Right atrium auricular region (tissue), 2 donors: ENCODE results near the gene JAZF1. TPM values are rescaled to one million over a fixed set of nuclear protein-coding genes. Genes with fewer than 3 reads are reported as not detected.

Experiments
- DNase-seq: peaks from one replicate; pipeline ENCODE4 v3.0.0-alpha.2; 2019; ENCODE audit warnings: low spot score
- H3K27ac ChIP-seq, 2 donors: fragments of 200-600 bp; sonication (generic); 1 replicate in 1 of 2; 2 replicates in 1 of 2; pipeline ENCODE4 v1.5.1; 2016 to 2019
- H3K27me3 ChIP-seq, 2 donors: fragments of 200-600 bp; sonication (generic); one replicate each; pipeline versions ENCODE4 v1.5.1 to v1.6.0; 2017 to 2019
- H3K36me3 ChIP-seq: fragments of 200-600 bp; sonication (generic); one replicate; pipeline ENCODE4 v1.5.1; 2016
- H3K4me1 ChIP-seq, 2 donors: fragments of 200-600 bp; sonication (generic); one replicate each; pipeline versions ENCODE4 v1.5.1 to v1.6.0; 2017 to 2019
- H3K4me3 ChIP-seq, 2 donors: fragments of 200-600 bp; sonication (generic); 1 replicate in 1 of 2; 2 replicates in 1 of 2; pipeline ENCODE4 v1.5.1; 2017 to 2019; ENCODE audit warnings: mild to moderate bottlenecking in 1 of 2, moderate library complexity in 1 of 2
- H3K9me3 ChIP-seq, 2 donors: fragments of 200-600 bp; sonication (generic); one replicate each; pipeline ENCODE4 v1.5.1; 2019
- CTCF ChIP-seq, 2 donors: fragments of 200-600 bp; sonication (generic); IDR thresholded peaks; one replicate each; pipeline ENCODE4 v1.5.1; 2019; ENCODE audit warnings: antibody characterized with exemption in 2 of 2
- total RNA-seq, 2 donors: library from RNA; depleted of rRNA; stranded (reverse); fragments of >200 nt; gene quantifications; one replicate each; pipeline ENCODE4 v1.1.0, GENCODE V29; 2016

Gene JAZF1
- total RNA-seq, 2 donors from 2014 or later = 13.2 to 18.5 TPM

- no peak for DNase-seq
- Histone ChIP-seq H3K4me1 (peaks cover 0 to 6% of the 10 kb centered on the region in 2 donors), H3K27me3 (no peaks in the 10 kb centered on the region), H3K36me3 (no peaks in the 10 kb centered on the region), H3K4me3 (no peak overlapping the region), H3K9me3 (no peaks in the 10 kb centered on the region), H3K27ac (no peak overlapping the region)
- no peak for TF ChIP-seq CTCF (IDR thresholded peaks at IDR 0.05)
Observed at GRCh38 chr7:27900006-27900405, 280.6 kb downstream of the JAZF1 start.

GRCh38 chr7:27899601-27900000, 281.0 kb downstream of the JAZF1 start:
- Histone ChIP-seq H3K36me3 (peaks cover 1% of the 10 kb centered on the region), H3K27me3 (no peaks in the 10 kb centered on the region), H3K9me3 (no peaks in the 10 kb centered on the region), H3K27ac (no peak overlapping the region), H3K4me1 (peaks cover 0 to 6% of the 10 kb centered on the region in 2 donors), H3K4me3 (no peak overlapping the region)
- DNase-seq = no peak
- no peak for TF ChIP-seq CTCF (IDR thresholded peaks at IDR 0.05)

GRCh38 chr7:27897441-27897847, 283.2 kb downstream of the JAZF1 start:
- TF ChIP-seq CTCF (IDR thresholded peaks at IDR 0.05) = no peak
- Histone ChIP-seq H3K27me3 (no peaks in the 10 kb centered on the region), H3K27ac (no peak overlapping the region), H3K4me1 (peaks cover 0 to 6% of the 10 kb centered on the region in 2 donors), H3K9me3 (no peaks in the 10 kb centered on the region), H3K36me3 (peaks cover 12% of the 10 kb centered on the region), H3K4me3 (no peak overlapping the region)
- DNase-seq = no peak

- H3K27ac ChIP-seq = no peak overlapping the region
- H3K27me3 ChIP-seq = no peaks in the 10 kb centered on the region
- no peaks in the 10 kb centered on the region for H3K9me3 ChIP-seq
- no peak overlapping the region for H3K4me3 ChIP-seq
- peaks cover 0 to 6% of the 10 kb centered on the region in 2 donors for H3K4me1 ChIP-seq
- TF ChIP-seq CTCF (IDR thresholded peaks at IDR 0.05) = no peak
- no peak for DNase-seq
- H3K36me3 ChIP-seq = peaks cover 12% of the 10 kb centered on the region
Observed at GRCh38 chr7:27897001-27897400, 283.6 kb downstream of the JAZF1 start.

GRCh38 chr7:27895551-27895950, 285.0 kb downstream of the JAZF1 start:
- H3K9me3 ChIP-seq = no peaks in the 10 kb centered on the region
- no peak overlapping the region for H3K4me3 ChIP-seq
- peaks cover 12% of the 10 kb centered on the region for H3K36me3 ChIP-seq
- H3K27ac ChIP-seq = no peak overlapping the region
- no peak for TF ChIP-seq CTCF (IDR thresholded peaks at IDR 0.05)
- no peak for DNase-seq
- H3K27me3 ChIP-seq = no peaks in the 10 kb centered on the region
- no peaks in the 10 kb centered on the region for H3K4me1 ChIP-seq

GRCh38 chr7:27890205-27890849, 290.3 kb downstream of the JAZF1 start:
- Histone ChIP-seq H3K4me1 (no peaks in the 10 kb centered on the region), H3K9me3 (no peaks in the 10 kb centered on the region), H3K27ac (no peak overlapping the region), H3K4me3 (no peak overlapping the region), H3K27me3 (no peaks in the 10 kb centered on the region), H3K36me3 (peaks cover 12% of the 10 kb centered on the region)
- no peak for DNase-seq
- TF ChIP-seq CTCF (IDR thresholded peaks at IDR 0.05) = no peak
